Superior temporal gyrus (tissue), 1 donor: Measurements from ENCODE around the gene TCAP.

Experiments used
- DNase-seq: peaks from one replicate; pipeline ENCODE4 v3.0.0-alpha.2; 2016; ENCODE audit errors: extremely low spot score

The TCAP gene

DNA sequence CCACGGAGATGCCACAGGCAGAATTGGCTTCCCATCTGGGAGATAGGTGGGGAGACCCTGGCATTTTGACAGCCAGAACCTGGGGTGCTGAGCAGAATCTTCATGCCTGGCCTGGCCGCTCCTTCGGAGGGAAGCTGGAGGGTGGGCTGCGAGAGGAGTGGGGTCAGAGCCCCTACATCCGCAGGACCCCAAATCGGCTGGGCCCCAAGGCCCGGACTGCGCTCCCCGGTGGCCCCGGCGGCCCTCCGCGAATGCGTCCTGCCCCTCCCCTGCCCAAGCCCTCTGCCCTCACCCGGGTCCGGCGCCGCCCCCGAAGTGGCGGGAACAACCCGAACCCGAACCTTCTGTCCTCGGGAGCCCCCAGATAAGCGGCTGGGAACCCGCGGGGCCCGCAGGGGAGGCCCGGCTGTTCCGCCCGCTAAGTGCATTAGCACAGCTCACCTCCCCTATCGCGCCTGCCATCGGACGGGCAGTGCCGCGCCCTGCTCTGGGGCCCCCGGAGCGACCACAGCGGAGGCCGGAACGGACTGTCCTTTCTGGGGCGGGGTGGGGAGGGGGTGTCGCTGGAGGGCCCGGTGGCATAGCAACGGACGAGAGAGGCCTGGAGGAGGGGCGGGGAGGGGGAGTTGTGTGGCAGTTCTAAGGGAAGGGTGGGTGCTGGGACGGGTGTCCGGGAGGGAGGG is 2.3 kb downstream of the TCAP start:
- DNase-seq = no peak

- peak; percentile 49 for DNase-seq
These were observed 3.1 kb downstream of the TCAP start, which contains the start of gene PNMT for GRCh38 chr17:39667945-39668924. Gene PNMT (plus strand): TSS chr17:39668453. CDS start chr17:39668476, 23 bp downstream.

DNA sequence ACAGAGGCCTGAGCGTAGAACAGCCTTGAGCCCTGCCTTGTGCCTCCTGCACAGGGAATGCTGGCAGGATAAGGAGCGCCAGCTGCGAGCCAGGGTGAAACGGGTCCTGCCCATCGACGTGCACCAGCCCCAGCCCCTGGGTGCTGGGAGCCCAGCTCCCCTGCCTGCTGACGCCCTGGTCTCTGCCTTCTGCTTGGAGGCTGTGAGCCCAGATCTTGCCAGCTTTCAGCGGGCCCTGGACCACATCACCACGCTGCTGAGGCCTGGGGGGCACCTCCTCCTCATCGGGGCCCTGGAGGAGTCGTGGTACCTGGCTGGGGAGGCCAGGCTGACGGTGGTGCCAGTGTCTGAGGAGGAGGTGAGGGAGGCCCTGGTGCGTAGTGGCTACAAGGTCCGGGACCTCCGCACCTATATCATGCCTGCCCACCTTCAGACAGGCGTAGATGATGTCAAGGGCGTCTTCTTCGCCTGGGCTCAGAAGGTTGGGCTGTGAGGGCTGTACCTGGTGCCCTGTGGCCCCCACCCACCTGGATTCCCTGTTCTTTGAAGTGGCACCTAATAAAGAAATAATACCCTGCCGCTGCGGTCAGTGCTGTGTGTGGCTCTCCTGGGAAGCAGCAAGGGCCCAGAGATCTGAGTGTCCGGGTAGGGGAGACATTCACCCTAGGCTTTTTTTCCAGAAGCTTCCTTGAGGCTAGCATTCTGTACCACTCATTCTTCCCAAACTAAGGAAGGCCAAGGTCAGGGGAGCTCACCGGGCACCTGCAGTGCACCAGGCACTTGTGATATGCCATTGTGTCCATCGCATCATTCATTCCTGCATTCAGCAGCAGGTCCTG is 5.0 kb downstream of the TCAP start:
- no peak for DNase-seq

GRCh38 chr17:39670746-39671145 is 5.6 kb downstream of the TCAP start:
- no peak for DNase-seq

DNA sequence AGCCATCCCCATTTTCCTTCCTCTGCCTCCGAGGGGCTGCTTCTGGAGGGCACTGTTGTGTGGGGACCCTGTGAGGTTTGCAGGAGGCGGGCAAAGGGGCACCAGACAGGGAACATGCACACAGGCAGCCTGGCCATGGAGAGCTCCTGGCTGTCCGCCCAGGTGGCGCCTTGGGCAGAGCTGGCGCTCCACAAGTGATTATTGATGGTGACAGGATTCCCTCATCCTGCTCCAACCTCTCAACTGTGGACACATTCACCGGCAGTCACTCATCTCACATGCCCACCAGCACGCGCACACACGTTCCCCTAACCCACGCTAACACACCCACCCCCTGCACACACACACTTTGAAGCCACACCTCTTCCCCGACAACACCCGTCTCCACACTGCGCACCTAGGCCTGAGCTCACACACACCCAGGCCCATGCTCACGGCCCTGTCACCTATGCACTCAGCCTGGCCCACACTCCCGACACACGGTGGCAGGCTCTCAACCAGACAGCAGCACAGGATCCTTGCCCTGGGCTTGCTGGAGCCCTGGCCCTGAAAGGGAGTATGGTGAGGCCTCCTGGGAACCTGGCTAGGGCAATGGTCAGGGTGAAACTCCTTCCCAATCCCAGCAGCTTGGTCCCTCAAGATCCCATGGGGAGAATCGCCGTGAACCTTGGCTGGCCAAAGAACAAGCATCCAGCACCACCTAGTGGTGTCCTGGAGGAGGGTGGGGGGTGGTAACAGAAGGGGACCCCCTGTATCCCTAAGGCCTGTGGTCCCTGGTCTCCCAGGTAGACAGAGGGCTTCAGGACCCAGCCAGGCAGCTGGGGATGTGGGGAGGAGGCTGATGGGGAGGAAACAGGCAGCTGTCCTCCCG is 6.7 kb downstream of the TCAP start:
- DNase-seq = peak; percentile 56

- no peak for DNase-seq
These were observed 7.6 kb downstream of the TCAP start for GRCh38 chr17:39672522-39673334.

- no peak for DNase-seq
These were observed 8.4 kb downstream of the TCAP start for GRCh38 chr17:39673335-39674081.

DNA sequence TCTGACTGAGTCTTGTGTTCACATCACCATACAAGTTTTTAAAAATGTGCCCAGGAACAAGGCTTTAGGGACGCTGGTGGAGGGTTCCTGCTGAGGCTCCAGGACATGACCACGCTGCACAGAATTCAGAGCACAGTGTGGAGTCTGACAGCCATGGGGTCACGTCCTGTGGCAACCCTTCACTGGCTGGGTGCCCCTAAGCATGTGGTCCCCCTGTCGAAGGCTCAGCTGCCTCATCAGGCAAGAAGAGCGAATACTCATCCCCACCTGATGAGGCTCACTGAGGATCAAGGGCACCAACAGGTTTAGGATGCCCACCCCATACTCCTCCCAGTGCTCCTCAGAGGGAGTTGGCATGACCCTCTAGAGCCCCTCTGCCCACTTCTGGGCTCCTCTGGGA is 9.0 kb downstream of the TCAP start:
- no peak for DNase-seq

DNA sequence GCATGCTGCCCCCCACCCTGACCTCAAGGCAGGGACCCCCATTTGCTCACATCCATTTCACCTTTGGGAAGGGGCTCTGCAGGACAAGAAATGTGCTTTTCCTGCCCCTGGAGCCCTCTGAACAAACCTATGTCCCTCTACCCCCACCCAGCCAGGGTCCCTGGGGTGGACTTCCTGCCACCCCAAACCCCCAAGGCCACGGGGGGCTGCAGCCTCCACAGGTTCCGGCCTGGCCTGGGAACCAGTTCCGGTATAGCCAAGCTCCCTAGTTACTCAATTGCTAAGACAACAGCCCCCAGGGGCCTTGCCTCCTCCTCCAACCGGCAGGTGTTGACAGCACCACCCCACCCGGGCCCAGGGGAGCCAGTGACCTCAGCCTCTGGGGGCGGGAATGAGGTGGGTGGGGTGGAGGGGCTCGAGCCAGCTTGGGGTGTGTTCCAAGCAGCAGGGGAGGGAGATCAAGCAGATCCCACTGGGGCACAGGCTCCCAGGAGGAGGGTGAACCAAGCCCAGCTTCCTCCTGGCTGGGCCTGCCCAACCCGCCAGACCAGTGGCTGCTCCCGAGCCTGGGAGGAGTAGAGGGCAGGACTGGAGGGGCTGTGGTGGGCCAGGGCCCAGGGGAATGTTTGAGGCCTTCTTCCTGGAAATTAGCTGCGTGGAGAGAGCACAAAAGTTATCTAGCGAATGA is 9.7 kb downstream of the TCAP start:
- DNase-seq = no peak

DNA sequence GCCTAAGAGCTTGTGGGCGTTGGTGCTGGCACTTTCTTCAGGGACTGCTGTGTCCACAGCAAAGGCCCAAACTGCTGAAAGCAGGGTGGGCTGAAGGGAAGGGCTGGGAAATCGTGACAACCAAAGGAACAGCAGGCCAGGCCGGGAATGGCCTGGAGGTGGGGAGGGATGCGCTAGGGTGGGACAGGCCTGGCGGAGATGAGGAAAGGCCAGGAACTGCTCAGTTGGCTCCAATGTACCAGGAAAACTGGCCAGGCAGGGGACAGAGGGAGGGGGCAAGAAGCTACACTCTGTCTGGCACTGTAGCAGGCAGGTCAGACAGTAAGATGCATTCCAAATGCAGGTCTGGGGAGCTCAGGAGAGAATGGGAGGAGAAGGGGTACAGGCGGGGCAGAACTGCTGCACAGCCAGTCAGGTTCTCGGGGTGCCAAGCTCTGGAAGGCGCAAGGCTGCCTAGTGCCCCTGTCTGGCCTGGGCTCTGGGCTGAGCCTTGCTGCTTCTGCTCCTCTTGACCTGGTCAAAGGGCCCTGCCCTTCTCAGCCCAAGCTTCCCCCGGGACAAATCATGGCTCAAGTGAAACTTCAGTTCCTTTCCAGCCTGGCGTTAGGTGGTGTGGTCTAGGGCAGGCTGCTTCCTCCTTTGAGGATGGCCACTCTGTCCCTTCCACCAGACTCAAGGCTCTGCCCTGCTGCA is 10.4 kb downstream of the TCAP start:
- no peak for DNase-seq

DNA sequence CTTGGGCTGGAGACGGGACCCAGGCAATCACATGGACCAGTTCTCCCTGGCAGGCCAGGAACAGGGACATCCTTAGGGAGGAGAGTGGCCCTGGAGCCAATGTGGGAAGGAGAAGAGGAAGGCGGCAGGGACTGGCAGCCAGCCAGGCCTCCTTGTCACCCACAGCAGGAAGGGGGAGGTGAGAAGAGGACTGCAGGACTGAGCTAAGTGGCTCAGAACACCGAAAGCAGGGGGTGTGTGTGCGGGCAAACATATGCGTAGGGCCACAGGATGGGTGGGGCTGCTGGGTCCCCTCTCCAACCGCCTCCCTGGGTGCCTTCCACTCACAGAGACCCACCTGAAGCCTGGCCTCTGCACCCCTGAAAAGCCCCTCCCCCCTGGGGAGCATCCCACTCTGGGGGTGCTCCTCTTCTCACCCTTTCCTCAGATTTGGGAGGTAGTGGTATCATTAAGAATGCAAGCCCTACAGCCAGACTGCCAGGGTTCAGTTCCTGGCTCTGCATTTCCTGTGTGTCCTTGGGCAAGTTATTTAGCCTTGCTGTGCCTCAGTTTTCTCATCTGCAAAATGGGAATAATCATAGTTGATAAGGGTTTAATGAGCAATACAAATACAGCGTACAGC is 11.2 kb downstream of the TCAP start:
- peak; percentile 59 for DNase-seq

DNA sequence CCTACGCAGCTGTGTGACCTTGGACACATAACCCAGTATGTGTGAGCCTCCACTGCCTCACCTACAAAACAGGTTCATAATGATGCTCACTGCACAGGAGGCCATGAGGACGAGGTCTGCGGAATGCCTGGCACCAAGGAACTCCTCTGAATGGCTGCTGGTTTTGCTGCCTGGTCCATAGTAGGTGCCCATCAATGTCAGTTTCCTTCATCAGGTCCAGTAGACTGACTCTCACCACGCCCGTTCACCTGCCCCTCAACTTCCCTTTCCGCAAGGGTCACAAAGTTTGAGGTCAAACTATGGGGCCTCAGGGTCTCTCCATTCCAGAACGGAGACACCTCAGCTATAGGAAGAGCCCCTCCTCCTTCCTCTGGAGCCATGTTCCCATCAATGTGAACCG is 11.9 kb downstream of the TCAP start:
- no peak for DNase-seq

- peak; percentile 44 for DNase-seq
These were observed 12.6 kb downstream of the TCAP start for GRCh38 chr17:39677542-39678339.

- no peak for DNase-seq
These were observed 13.4 kb downstream of the TCAP start for GRCh38 chr17:39678340-39679116.

DNA sequence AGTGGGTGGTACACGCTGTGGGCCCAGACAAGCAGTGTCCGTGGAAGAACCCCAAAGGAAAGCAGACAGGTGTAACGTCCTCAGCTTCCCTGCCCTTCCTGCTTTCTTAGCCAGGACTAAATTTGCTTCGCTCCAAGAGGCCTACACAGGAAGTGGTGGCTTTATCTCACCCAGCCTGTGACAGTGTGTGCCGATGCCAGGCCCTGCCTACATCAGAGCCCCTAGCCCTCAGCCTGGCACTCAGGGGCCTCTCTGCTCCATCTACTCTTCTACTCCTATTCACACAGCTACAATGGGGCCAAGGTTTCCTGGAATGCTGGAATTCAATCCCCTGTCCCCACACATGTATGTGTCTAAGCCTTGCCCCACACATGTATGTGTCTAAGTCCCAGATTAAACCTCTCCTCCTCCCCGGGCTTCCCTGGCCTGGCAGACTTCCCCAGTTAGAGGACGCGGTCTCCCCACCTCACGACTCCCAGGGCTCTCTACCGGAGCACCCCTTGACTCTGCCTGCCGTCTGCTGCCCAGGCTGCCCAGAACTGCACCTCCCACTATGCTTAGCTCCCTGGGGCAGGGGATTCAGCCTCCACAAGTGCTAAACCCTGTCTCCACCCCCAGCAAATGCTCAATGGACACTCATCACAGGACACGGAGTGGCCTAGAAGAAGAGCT is 14.5 kb downstream of the TCAP start:
- DNase-seq = no peak
